H1 (cell line): Measurements from ENCODE around the gene INPP4B.

Experiments used
- CBX5 ChIP-seq: fragments of 300-800, 300-1000 bp; sonication (generic); IDR thresholded peaks from 2 replicates; pipeline ENCODE4 v1.7.1; 2016; ENCODE audit warnings: antibody characterized with exemption, low read length, low read depth
- CEBPB ChIP-seq: IDR thresholded peaks from 2 replicates; pipeline ENCODE4 v1.6.1; 2012; ENCODE audit warnings: low read depth, low read length
- CHD2 ChIP-seq: IDR thresholded peaks from 2 replicates; pipeline ENCODE4 v1.6.1; 2012; ENCODE audit warnings: low read length, improper control_type of control experiment
- EP300 ChIP-seq, 2 experiments: IDR thresholded peaks; 1 replicate in 1 of 2; 2 replicates in 1 of 2; pipeline ENCODE4 v1.6.1; 2011 to 2012; ENCODE audit warnings: low read depth in 2 of 2, low read length in 2 of 2, mild to moderate bottlenecking in 2 of 2, borderline replicate concordance in 1 of 2, inconsistent platforms in 1 of 2, moderate library complexity in 1 of 2
- GABPA ChIP-seq: IDR thresholded peaks from 2 replicates; pipeline ENCODE4 v1.6.1; 2011; ENCODE audit warnings: mild to moderate bottlenecking, low read length, moderate library complexity, borderline replicate concordance; ENCODE audit not compliant: insufficient read depth
- JUND ChIP-seq: IDR thresholded peaks from 2 replicates; pipeline ENCODE4 v1.6.1; 2011; ENCODE audit warnings: mild to moderate bottlenecking, improper control_type of control experiment, low read length
- KDM4A ChIP-seq: IDR thresholded peaks from one replicate; pipeline ENCODE4 v1.7.1; 2012; ENCODE audit warnings: low read depth, mild to moderate bottlenecking, moderate library complexity, low read length, inconsistent platforms; ENCODE audit not compliant: severe bottlenecking
- POLR2A ChIP-seq, 2 experiments: IDR thresholded peaks; 1 replicate in 1 of 2; 2 replicates in 1 of 2; pipeline ENCODE4 v1.6.1; 2011; ENCODE audit warnings: low read depth in 2 of 2, low read length in 2 of 2, mild to moderate bottlenecking in 2 of 2; ENCODE audit errors: control extremely low read depth in 1 of 2
- TF ChIP-seq, protein P1 (sequence below), 3 experiments: IDR thresholded peaks; 1 replicate in 2 of 3; 2 replicates in 1 of 3; pipeline versions ENCODE4 v1.5.1 to v1.6.1; 2011; ENCODE audit warnings: low read length in 3 of 3, mild to moderate bottlenecking in 3 of 3, inconsistent platforms in 2 of 3, low read depth in 1 of 3, moderate library complexity in 1 of 3; ENCODE audit not compliant: insufficient read depth in 1 of 3; ENCODE audit errors: control extremely low read depth in 1 of 3

DNA sequence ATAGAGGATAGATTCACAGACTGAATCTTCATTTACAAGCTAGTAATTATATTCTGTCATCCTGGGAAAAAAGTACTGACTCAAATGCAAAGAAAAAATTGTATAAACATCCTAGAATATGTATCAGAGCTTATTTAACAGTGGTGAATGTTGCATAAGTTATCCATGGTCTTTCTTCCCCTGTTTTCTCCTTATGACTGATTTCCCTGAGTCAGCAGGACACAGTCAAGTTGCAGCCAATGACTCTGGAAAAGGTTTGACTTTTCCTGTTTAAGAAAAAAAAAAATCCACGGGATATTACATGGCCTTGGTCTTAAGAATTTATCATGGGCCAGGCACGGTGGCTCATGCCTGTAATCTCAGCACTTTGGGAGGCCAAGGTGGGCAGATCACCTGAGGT lies 36.5 kb downstream of the INPP4B start:
- TF ChIP-seq CBX5 (no peak), POLR2A (IDR thresholded peaks at IDR 0.05; ENCODE audit: control extremely low read depth in 1 of 2, low read depth in 2 of 2, low read length in 2 of 2) (no peak), GABPA (no peak), CEBPB (no peak), CHD2 (no peak), KDM4A (no peak), JUND (no peak), EP300 (IDR thresholded peaks at IDR 0.05; ENCODE audit: borderline replicate concordance in 1 of 2, low read depth in 2 of 2, low read length in 2 of 2) (no peak)
- TF ChIP-seq, protein P1, sequence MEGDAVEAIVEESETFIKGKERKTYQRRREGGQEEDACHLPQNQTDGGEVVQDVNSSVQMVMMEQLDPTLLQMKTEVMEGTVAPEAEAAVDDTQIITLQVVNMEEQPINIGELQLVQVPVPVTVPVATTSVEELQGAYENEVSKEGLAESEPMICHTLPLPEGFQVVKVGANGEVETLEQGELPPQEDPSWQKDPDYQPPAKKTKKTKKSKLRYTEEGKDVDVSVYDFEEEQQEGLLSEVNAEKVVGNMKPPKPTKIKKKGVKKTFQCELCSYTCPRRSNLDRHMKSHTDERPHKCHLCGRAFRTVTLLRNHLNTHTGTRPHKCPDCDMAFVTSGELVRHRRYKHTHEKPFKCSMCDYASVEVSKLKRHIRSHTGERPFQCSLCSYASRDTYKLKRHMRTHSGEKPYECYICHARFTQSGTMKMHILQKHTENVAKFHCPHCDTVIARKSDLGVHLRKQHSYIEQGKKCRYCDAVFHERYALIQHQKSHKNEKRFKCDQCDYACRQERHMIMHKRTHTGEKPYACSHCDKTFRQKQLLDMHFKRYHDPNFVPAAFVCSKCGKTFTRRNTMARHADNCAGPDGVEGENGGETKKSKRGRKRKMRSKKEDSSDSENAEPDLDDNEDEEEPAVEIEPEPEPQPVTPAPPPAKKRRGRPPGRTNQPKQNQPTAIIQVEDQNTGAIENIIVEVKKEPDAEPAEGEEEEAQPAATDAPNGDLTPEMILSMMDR (IDR thresholded peaks at IDR 0.05; ENCODE audit: control extremely low read depth in 1 of 3, insufficient read depth in 1 of 3, low read depth in 1 of 3, low read length in 3 of 3) = no peak
